Colonic mucosa (tissue), 4 donors: Measurements from ENCODE around the gene LCNL1. TPM values are rescaled to one million over a fixed set of nuclear protein-coding genes. Genes with fewer than 3 reads are reported as not detected.

Source experiments
- DNase-seq: peaks from one replicate; pipeline ENCODE4 v3.0.0-alpha.2; 2020
- H3K27ac ChIP-seq: fragments of 200-600 bp; one replicate; pipeline ENCODE4 v1.8.0; 2021
- H3K27me3 ChIP-seq: fragments of 200-600 bp; one replicate; pipeline ENCODE4 v1.8.0; 2021
- H3K36me3 ChIP-seq: fragments of 200-600 bp; one replicate; pipeline ENCODE4 v1.8.0; 2021
- H3K4me1 ChIP-seq: fragments of 200-600 bp; one replicate; pipeline ENCODE4 v1.8.0; 2021; ENCODE audit warnings: mild to moderate bottlenecking
- H3K4me3 ChIP-seq: fragments of 200-600 bp; one replicate; pipeline ENCODE4 v1.8.0; 2021
- H3K9ac ChIP-seq, 2 donors: one replicate each; pipeline ENCODE4 v1.7.0; 2013; ENCODE audit warnings: control low read depth in 2 of 2, low read depth in 2 of 2, low read length in 2 of 2
- H3K9me3 ChIP-seq: fragments of 200-600 bp; one replicate; pipeline ENCODE4 v1.8.0; 2021
- CTCF ChIP-seq: fragments of 200-600 bp; IDR thresholded peaks from one replicate; pipeline ENCODE4 v1.8.0; 2022; ENCODE audit warnings: antibody characterized with exemption, mild to moderate bottlenecking
- intact Hi-C: fragments of 100-400 bp; cut with DNase I; formaldehyde crosslinking; loops from one replicate; pipeline ENCODE4 v1.14.1; 2022
- total RNA-seq, 2 donors: library from RNA; stranded (reverse); fragmentation: NEBNext Ultra II Directional in 1 of 2; extraction: Animal tissue kit (Norgen Biotek cat#: 25700) in 1 of 2; gene quantifications; one replicate each; pipeline ENCODE4 v1.2.1, GENCODE V29; 2021
- donor health status: healthy.
- donor health status: DM: no; HTN: no; CAD: no.
- donor health status: DM: no; HTN: no; CAD: no.

The LCNL1 gene
- total RNA-seq, 2 donors from 2014 or later, result not detected

GRCh38 chr9:136971746-136972145 lies 11.0 kb upstream of the LCNL1 start:
- no peak overlapping the region for H3K4me3 ChIP-seq
- no peak for TF ChIP-seq CTCF
- no peak overlapping the region for H3K27ac ChIP-seq
- H3K9me3 ChIP-seq, result no peaks in the 10 kb centered on the region
- intact Hi-C loops, result no loop called here
- no peaks in the 10 kb centered on the region for H3K36me3 ChIP-seq
- no peaks in the 10 kb centered on the region for H3K27me3 ChIP-seq
- DNase-seq, result no peak
- H3K9ac ChIP-seq, result no peak overlapping the region
- no peaks in the 10 kb centered on the region for H3K4me1 ChIP-seq

- no peak for TF ChIP-seq CTCF
- Histone ChIP-seq H3K27me3 (no peaks in the 10 kb centered on the region), H3K9ac (no peak overlapping the region), H3K9me3 (no peaks in the 10 kb centered on the region), H3K27ac (no peak overlapping the region), H3K4me1 (no peaks in the 10 kb centered on the region), H3K36me3 (no peaks in the 10 kb centered on the region), H3K4me3 (no peak overlapping the region)
- DNase-seq, result no peak
- intact Hi-C loops, result no loop called here
Observed at GRCh38 chr9:136972335-136972734, 10.5 kb upstream of the LCNL1 start.

GRCh38 chr9:136972743-136973142 lies 10.1 kb upstream of the LCNL1 start:
- no peak for DNase-seq
- no peak for TF ChIP-seq CTCF
- no peaks in the 10 kb centered on the region for H3K36me3 ChIP-seq
- H3K27ac ChIP-seq, result no peak overlapping the region
- intact Hi-C loops, result no loop called here
- no peaks in the 10 kb centered on the region for H3K9me3 ChIP-seq
- no peak overlapping the region for H3K9ac ChIP-seq
- H3K4me3 ChIP-seq, result no peak overlapping the region
- no peaks in the 10 kb centered on the region for H3K4me1 ChIP-seq
- no peaks in the 10 kb centered on the region for H3K27me3 ChIP-seq

GRCh38 chr9:136973618-136974617 lies 8.9 kb upstream of the LCNL1 start:
- Histone ChIP-seq H3K27me3 (no peaks in the 10 kb centered on the region), H3K9me3 (no peaks in the 10 kb centered on the region), H3K27ac (no peak overlapping the region), H3K4me1 (peaks cover 4% of the 10 kb centered on the region), H3K4me3 (no peak overlapping the region), H3K9ac (no peak overlapping the region), H3K36me3 (no peaks in the 10 kb centered on the region)
- intact Hi-C loops, result no loop called here
- DNase-seq, result no peak
- TF ChIP-seq CTCF, result no peak

GRCh38 chr9:136974817-136975535 lies 7.8 kb upstream of the LCNL1 start:
- Histone ChIP-seq H3K4me3 (no peak overlapping the region), H3K27ac (no peak overlapping the region), H3K9ac (no peak overlapping the region), H3K36me3 (no peaks in the 10 kb centered on the region), H3K9me3 (no peaks in the 10 kb centered on the region), H3K27me3 (no peaks in the 10 kb centered on the region), H3K4me1 (peaks cover 4% of the 10 kb centered on the region)
- intact Hi-C loops, result no loop called here
- no peak for DNase-seq
- TF ChIP-seq CTCF, result no peak
